ENCODE data around the gene GLRB.

GRCh38 chr4:157184300-157184699 lies 108.3 kb downstream of the GLRB start:
- no peak for TF ChIP-seq CTCF (IDR thresholded peaks at IDR 0.05; ENCODE audit: low read depth, low read length, poor library complexity, severe bottlenecking)
- no peak for TF ChIP-seq EZH2phosphoT487 (IDR thresholded peaks at IDR 0.05; ENCODE audit: borderline replicate concordance, low read length)

Measured in DOHH2 (cell line).